AG04450 (cell line): ENCODE data around the gene PCYOX1L. TPM values are rescaled to one million over a fixed set of nuclear protein-coding genes. Genes with fewer than 3 reads are reported as not detected.

Experiments used
- CTCF ChIA-PET: fragments of 300-600, 350-600 bp; formaldehyde crosslinking; extraction: SDS; loops from one replicate; lab custom pipeline; 2022; ENCODE audit warnings: antibody characterized with exemption, inconsistent platforms; lab: Charles Lee
- POLR2A ChIA-PET: fragments of 350-600 bp; formaldehyde crosslinking; extraction: SDS; loops from one replicate; lab custom pipeline; 2021; ENCODE audit warnings: antibody characterized with exemption, inconsistent platforms; lab: Yijun Ruan, JAX
- DNase-seq: peaks from one replicate; pipeline ENCODE4 v3.0.0-alpha.2; 2011; ENCODE audit warnings: low read depth, low spot score
- H3K27ac ChIP-seq: one replicate; pipeline ENCODE4 v1.5.1; 2012; ENCODE audit warnings: low read depth, low read length, control low read depth
- H3K27me3 ChIP-seq: one replicate; pipeline ENCODE4 v1.6.0; 2012; ENCODE audit warnings: low read length; ENCODE audit not compliant: control insufficient read depth, insufficient read depth
- H3K4me3 ChIP-seq: 2 replicates; pipeline ENCODE4 v1.5.1; 2011; ENCODE audit warnings: mild to moderate bottlenecking, low read depth, low read length, control low read depth
- H3K9me3 ChIP-seq: 2 replicates; pipeline ENCODE4 v1.5.1; 2012; ENCODE audit warnings: low read length; ENCODE audit not compliant: control insufficient read depth, insufficient read depth
- CTCF ChIP-seq: IDR thresholded peaks from 2 replicates; pipeline ENCODE4 v1.5.1; 2011; ENCODE audit warnings: low read depth, low read length, control low read depth, inconsistent platforms
- polyA plus RNA-seq: library from polyadenylated mRNA; depleted of rRNA; stranded (reverse); fragments of >200 nt; gene quantifications from 2 replicates; pipeline ENCODE4 v1.2.3, GENCODE V29; 2011

The PCYOX1L gene
- polyA plus RNA-seq, 1 experiment, result 11.0 TPM

GRCh38 chr5:149313151-149313841 is 44.5 kb upstream of the PCYOX1L start:
- Histone ChIP-seq H3K27me3 (no peaks in the 10 kb centered on the region), H3K9me3 (no peaks in the 10 kb centered on the region), H3K4me3 (no peak overlapping the region), H3K27ac (no peak overlapping the region)
- ChIA-PET POLR2A (no interaction called here), CTCF (interaction anchor here (1.9 to 8.6 kb wide), 2 partner anchors 56 to 69 kb away, joined by 4 to 90 read pairs; no protein-coding TSS in a partner anchor)
- TF ChIP-seq CTCF, result no peak
- DNase-seq, result no peak

GRCh38 chr5:149314571-149315111 is 43.2 kb upstream of the PCYOX1L start:
- Histone ChIP-seq H3K4me3 (no peak overlapping the region), H3K27me3 (no peaks in the 10 kb centered on the region), H3K27ac (no peak overlapping the region), H3K9me3 (no peaks in the 10 kb centered on the region)
- ChIA-PET POLR2A (no interaction called here), CTCF (interaction anchor here (0.6 to 8.6 kb wide), 8 partner anchors 8 to 250 kb away, joined by 3 to 90 read pairs (median 4); no protein-coding TSS in a partner anchor)
- TF ChIP-seq CTCF, result no peak
- DNase-seq, result no peak

GRCh38 chr5:149315753-149316152 is 42.1 kb upstream of the PCYOX1L start:
- no peaks in the 10 kb centered on the region for H3K9me3 ChIP-seq
- H3K27ac ChIP-seq, result no peak overlapping the region
- DNase-seq, result no peak
- TF ChIP-seq CTCF, result no peak
- no peaks in the 10 kb centered on the region for H3K27me3 ChIP-seq
- CTCF ChIA-PET, result interaction anchor here (0.6 to 8.6 kb wide), 5 partner anchors 10 to 118 kb away, joined by 3 to 90 read pairs (median 5); no protein-coding TSS in a partner anchor
- POLR2A ChIA-PET, result no interaction called here
- no peak overlapping the region for H3K4me3 ChIP-seq

GRCh38 chr5:149317281-149318048 is 40.4 kb upstream of the PCYOX1L start:
- peak; percentile 75 for TF ChIP-seq CTCF
- peak; percentile 33 for DNase-seq
- Histone ChIP-seq H3K27me3 (no peaks in the 10 kb centered on the region), H3K27ac (no peak overlapping the region), H3K9me3 (no peaks in the 10 kb centered on the region), H3K4me3 (no peak overlapping the region)
- POLR2A ChIA-PET, result interaction anchor here (0.8 kb wide), 1 partner anchor 41 kb away, joined by 3 read pairs; the partner anchor contains the start of gene PCYOX1L
- CTCF ChIA-PET, result interaction anchor here (0.6 to 8.6 kb wide), 25 partner anchors 9 to 520 kb away, joined by 3 to 90 read pairs (median 4); partner anchors contain the start of genes CSNK1A1 and GRPEL2
